ENCODE measurements around the gene APBB2. TPM values are rescaled to one million over a fixed set of nuclear protein-coding genes. Genes with fewer than 3 reads are reported as not detected.

Gene APBB2
- total RNA-seq, 1 experiment from 2014 or later, result 3.7 TPM

DNA sequence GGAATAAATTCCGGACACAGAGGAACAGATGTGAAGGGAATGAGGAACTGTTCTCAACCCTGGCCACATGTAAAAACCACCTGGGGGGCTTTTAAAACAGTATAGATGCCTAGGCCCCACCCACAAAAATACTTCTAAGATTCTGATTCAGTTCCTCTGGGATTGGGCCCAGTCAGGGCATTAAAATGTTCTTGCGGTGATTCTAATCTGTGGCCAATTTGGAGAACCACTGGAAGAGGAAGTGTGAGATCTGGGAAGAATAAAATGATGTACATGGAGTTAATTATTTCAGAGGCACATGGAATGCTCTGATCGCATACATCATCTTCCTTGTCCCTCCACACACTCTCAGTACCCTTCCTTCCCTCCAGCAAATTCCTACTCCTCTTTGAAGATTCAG lies 192.2 kb downstream of the APBB2 start:
- no peaks in the 10 kb centered on the region for H3K4me1 ChIP-seq (ENCODE audit: low read length)
- H3K9ac ChIP-seq (ENCODE audit: low read length), result no peak overlapping the region
- no peak overlapping the region for H3K4me2 ChIP-seq (ENCODE audit: low read depth, low read length, poor library complexity, severe bottlenecking)
- H3K79me2 ChIP-seq (ENCODE audit: low read length), result no peaks in the 10 kb centered on the region
- no peaks in the 10 kb centered on the region for H3K36me3 ChIP-seq (ENCODE audit: insufficient read depth, low read length)
- H3K27ac ChIP-seq (ENCODE audit: low read length), result no peak overlapping the region
- no peaks in the 10 kb centered on the region for H3K27me3 ChIP-seq (ENCODE audit: low read length)
- no peaks in the 10 kb centered on the region for H4K20me1 ChIP-seq (ENCODE audit: insufficient read depth, low read depth, low read length)
- H3K9me3 ChIP-seq (ENCODE audit: low read length), result peaks cover 15% of the 10 kb centered on the region
- H3K4me3 ChIP-seq (ENCODE audit: low read length), result no peak overlapping the region
- H3K9me2 ChIP-seq (replicated peaks; ENCODE audit: insufficient read depth, low read length), result no peaks in the 10 kb centered on the region
- H2AFZ ChIP-seq (ENCODE audit: low read length), result no peak overlapping the region
- no peak for DNase-seq

DNA sequence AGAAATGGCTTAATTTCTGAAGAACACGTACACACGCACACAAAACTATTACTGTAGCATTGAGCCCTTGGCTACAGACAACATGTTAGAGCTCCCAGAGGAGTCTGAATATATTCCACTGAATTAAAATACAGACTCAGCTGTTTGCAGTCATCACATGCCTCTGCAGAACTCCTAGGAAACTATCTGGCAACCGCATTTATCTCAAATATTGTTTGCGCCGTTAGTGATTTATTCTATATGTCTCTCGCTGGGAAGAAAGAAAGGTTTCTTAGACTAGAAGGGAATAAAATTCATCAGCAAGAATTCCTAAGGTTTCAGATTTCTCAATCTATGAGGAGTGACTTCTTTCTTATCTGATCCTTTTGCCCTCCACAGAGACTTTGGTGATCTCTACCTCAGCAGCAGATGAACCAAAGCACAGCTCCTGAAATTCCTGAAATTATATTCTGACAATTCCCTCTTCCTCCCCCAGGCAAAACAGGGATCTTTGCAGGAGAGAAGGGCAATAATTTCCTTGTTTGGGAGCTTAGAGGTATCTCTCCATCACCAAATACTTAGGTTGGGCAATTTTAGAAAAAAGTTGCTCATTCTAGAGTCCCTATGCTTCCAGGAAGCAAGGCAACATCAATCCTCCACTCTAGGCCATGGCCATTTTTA lies 199.2 kb downstream of the APBB2 start:
- Histone ChIP-seq H3K79me2 (ENCODE audit: low read length) (no peaks in the 10 kb centered on the region), H3K36me3 (ENCODE audit: insufficient read depth, low read length) (no peaks in the 10 kb centered on the region), H4K20me1 (ENCODE audit: insufficient read depth, low read depth, low read length) (no peaks in the 10 kb centered on the region), H3K9me3 (ENCODE audit: low read length) (no peaks in the 10 kb centered on the region), H3K9ac (ENCODE audit: low read length) (no peak overlapping the region), H3K4me1 (ENCODE audit: low read length) (no peaks in the 10 kb centered on the region), H3K9me2 (replicated peaks; ENCODE audit: insufficient read depth, low read length) (no peaks in the 10 kb centered on the region), H3K4me2 (ENCODE audit: low read depth, low read length, poor library complexity, severe bottlenecking) (no peak overlapping the region), H3K27me3 (ENCODE audit: low read length) (no peaks in the 10 kb centered on the region), H2AFZ (ENCODE audit: low read length) (no peak overlapping the region), H3K4me3 (ENCODE audit: low read length) (no peak overlapping the region), H3K27ac (ENCODE audit: low read length) (no peak overlapping the region)
- no peak for DNase-seq

- Histone ChIP-seq H3K4me2 (ENCODE audit: low read depth, low read length, poor library complexity, severe bottlenecking) (no peak overlapping the region), H3K79me2 (ENCODE audit: low read length) (no peaks in the 10 kb centered on the region), H4K20me1 (ENCODE audit: insufficient read depth, low read depth, low read length) (no peaks in the 10 kb centered on the region), H3K9me2 (replicated peaks; ENCODE audit: insufficient read depth, low read length) (no peaks in the 10 kb centered on the region), H3K27ac (ENCODE audit: low read length) (no peak overlapping the region), H3K4me3 (ENCODE audit: low read length) (no peak overlapping the region), H3K4me1 (ENCODE audit: low read length) (no peaks in the 10 kb centered on the region), H3K36me3 (ENCODE audit: insufficient read depth, low read length) (no peaks in the 10 kb centered on the region), H3K9ac (ENCODE audit: low read length) (no peak overlapping the region), H3K27me3 (ENCODE audit: low read length) (no peaks in the 10 kb centered on the region), H3K9me3 (ENCODE audit: low read length) (no peaks in the 10 kb centered on the region), H2AFZ (ENCODE audit: low read length) (no peak overlapping the region)
- DNase-seq, result no peak
Observed at GRCh38 chr4:41014158-41014557, 200.2 kb downstream of the APBB2 start.

DNA sequence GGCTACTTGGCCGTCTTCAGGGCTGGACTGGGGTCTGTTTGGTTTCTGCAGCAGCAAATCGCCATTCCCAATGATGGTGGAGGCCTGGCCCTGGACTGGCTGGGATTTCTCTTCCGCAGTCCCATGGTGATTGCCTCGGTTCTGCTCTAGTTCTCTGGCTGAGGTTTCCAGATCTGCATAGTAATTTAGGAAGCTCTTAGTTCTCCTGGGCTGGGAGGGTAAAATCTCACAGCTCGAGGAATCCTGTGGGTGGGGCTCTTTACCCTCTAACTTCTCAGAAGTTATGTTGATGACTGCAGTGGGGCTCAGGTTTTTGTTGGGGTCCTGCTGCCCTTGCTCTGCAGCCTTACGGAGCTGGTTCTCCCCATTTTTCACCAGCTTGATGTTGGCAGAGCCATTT lies 200.6 kb downstream of the APBB2 start:
- no peak overlapping the region for H3K27ac ChIP-seq (ENCODE audit: low read length)
- H3K36me3 ChIP-seq (ENCODE audit: insufficient read depth, low read length), result no peaks in the 10 kb centered on the region

DNA sequence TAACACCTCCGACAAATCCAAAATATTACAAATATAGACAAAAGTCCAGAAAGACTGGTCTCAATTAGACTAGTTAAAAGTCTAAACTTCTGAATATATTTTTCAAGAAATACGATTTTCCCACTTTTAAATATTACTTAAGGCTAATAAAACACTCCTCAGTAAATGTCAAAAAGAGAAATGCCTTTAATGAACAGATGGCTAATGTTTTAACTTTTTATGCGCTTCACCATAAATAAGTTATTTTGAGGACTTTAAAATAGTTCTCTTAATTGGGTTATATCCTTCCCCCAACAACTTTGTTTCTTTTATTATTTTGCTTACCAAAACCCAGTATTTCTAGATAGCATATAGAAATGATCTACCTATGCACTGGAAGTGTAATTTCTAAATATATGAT lies 201.4 kb downstream of the APBB2 start:
- Histone ChIP-seq H3K36me3 (ENCODE audit: insufficient read depth, low read length) (no peaks in the 10 kb centered on the region), H3K27me3 (ENCODE audit: low read length) (no peaks in the 10 kb centered on the region), H3K9me2 (replicated peaks; ENCODE audit: insufficient read depth, low read length) (no peaks in the 10 kb centered on the region), H3K27ac (ENCODE audit: low read length) (no peak overlapping the region), H3K9ac (ENCODE audit: low read length) (no peak overlapping the region), H4K20me1 (ENCODE audit: insufficient read depth, low read depth, low read length) (no peaks in the 10 kb centered on the region), H3K4me3 (ENCODE audit: low read length) (no peak overlapping the region), H3K9me3 (ENCODE audit: low read length) (no peaks in the 10 kb centered on the region), H3K4me2 (ENCODE audit: low read depth, low read length, poor library complexity, severe bottlenecking) (no peak overlapping the region), H3K79me2 (ENCODE audit: low read length) (no peaks in the 10 kb centered on the region), H2AFZ (ENCODE audit: low read length) (no peak overlapping the region), H3K4me1 (ENCODE audit: low read length) (no peaks in the 10 kb centered on the region)
- no peak for DNase-seq

More for the DNA sequence above, 200.6 kb downstream of the APBB2 start:
- no peaks in the 10 kb centered on the region for H3K79me2 ChIP-seq (ENCODE audit: low read length)
- no peak overlapping the region for H3K9ac ChIP-seq (ENCODE audit: low read length)
- no peak for DNase-seq
- H3K4me1 ChIP-seq (ENCODE audit: low read length), result no peaks in the 10 kb centered on the region
- no peaks in the 10 kb centered on the region for H3K9me3 ChIP-seq (ENCODE audit: low read length)
- H3K4me3 ChIP-seq (ENCODE audit: low read length), result no peak overlapping the region
- no peak overlapping the region for H3K4me2 ChIP-seq (ENCODE audit: low read depth, low read length, poor library complexity, severe bottlenecking)
- H3K27me3 ChIP-seq (ENCODE audit: low read length), result no peaks in the 10 kb centered on the region
- H4K20me1 ChIP-seq (ENCODE audit: insufficient read depth, low read depth, low read length), result no peaks in the 10 kb centered on the region
- no peak overlapping the region for H2AFZ ChIP-seq (ENCODE audit: low read length)
- H3K9me2 ChIP-seq (replicated peaks; ENCODE audit: insufficient read depth, low read length), result no peaks in the 10 kb centered on the region

DNA sequence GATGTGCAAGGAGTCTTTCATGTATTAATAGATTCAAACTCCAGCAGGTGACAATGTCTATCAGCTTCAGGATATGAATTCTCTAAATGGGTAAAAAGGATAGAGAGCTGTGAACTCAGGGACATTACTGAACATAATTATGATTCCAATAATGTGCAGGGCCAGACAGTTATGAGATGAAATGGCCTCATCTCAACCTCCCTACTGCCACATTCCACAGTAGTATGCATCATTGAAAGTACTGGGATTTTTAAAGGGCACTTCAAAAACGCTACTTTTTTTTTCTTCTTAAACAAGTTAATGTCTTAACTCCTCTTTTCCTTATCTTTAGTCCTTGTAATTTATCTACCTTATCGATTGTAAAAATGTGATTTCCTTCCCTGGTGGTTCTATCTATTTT lies 202.0 kb downstream of the APBB2 start:
- no peak for DNase-seq
- H3K4me2 ChIP-seq (ENCODE audit: low read depth, low read length, poor library complexity, severe bottlenecking), result no peak overlapping the region
- H3K9ac ChIP-seq (ENCODE audit: low read length), result no peak overlapping the region
- H4K20me1 ChIP-seq (ENCODE audit: insufficient read depth, low read depth, low read length), result no peaks in the 10 kb centered on the region
- no peak overlapping the region for H2AFZ ChIP-seq (ENCODE audit: low read length)
- H3K4me3 ChIP-seq (ENCODE audit: low read length), result no peak overlapping the region
- no peaks in the 10 kb centered on the region for H3K9me2 ChIP-seq (replicated peaks; ENCODE audit: insufficient read depth, low read length)
- H3K36me3 ChIP-seq (ENCODE audit: insufficient read depth, low read length), result no peaks in the 10 kb centered on the region
- H3K27me3 ChIP-seq (ENCODE audit: low read length), result no peaks in the 10 kb centered on the region
- no peak overlapping the region for H3K27ac ChIP-seq (ENCODE audit: low read length)
- no peaks in the 10 kb centered on the region for H3K4me1 ChIP-seq (ENCODE audit: low read length)
- no peaks in the 10 kb centered on the region for H3K79me2 ChIP-seq (ENCODE audit: low read length)
- H3K9me3 ChIP-seq (ENCODE audit: low read length), result no peaks in the 10 kb centered on the region

DNA sequence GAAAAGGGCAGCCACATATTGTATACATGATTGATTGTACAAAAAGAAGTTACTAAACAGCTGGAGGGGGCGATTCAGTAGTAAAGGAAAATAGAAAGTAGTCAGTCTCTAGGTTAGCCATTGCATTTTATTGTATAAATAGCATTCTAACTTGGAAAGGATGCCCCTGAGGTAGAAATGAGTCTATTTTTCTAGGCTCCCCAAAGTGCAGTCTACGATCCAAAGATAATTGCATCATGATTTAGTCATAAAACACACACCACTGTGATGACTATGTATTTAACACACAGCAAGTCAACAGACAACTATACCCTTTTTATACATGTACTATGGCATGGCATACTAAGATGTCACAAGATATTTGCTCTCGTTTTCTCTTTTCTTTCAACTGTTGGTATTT lies 204.9 kb downstream of the APBB2 start:
- H3K36me3 ChIP-seq (ENCODE audit: insufficient read depth, low read length), result no peaks in the 10 kb centered on the region
- no peaks in the 10 kb centered on the region for H4K20me1 ChIP-seq (ENCODE audit: insufficient read depth, low read depth, low read length)
- H3K27ac ChIP-seq (ENCODE audit: low read length), result no peak overlapping the region
- H3K4me1 ChIP-seq (ENCODE audit: low read length), result no peaks in the 10 kb centered on the region
- DNase-seq, result no peak
- no peaks in the 10 kb centered on the region for H3K9me2 ChIP-seq (replicated peaks; ENCODE audit: insufficient read depth, low read length)
- H3K27me3 ChIP-seq (ENCODE audit: low read length), result no peaks in the 10 kb centered on the region
- H3K9me3 ChIP-seq (ENCODE audit: low read length), result no peaks in the 10 kb centered on the region
- no peak overlapping the region for H3K4me2 ChIP-seq (ENCODE audit: low read depth, low read length, poor library complexity, severe bottlenecking)
- H2AFZ ChIP-seq (ENCODE audit: low read length), result no peak overlapping the region
- no peaks in the 10 kb centered on the region for H3K79me2 ChIP-seq (ENCODE audit: low read length)
- H3K9ac ChIP-seq (ENCODE audit: low read length), result no peak overlapping the region
- H3K4me3 ChIP-seq (ENCODE audit: low read length), result no peak overlapping the region

GRCh38 chr4:41006141-41006540 lies 208.2 kb downstream of the APBB2 start:
- no peaks in the 10 kb centered on the region for H3K79me2 ChIP-seq (ENCODE audit: low read length)
- H3K27me3 ChIP-seq (ENCODE audit: low read length), result no peaks in the 10 kb centered on the region
- no peak overlapping the region for H3K9ac ChIP-seq (ENCODE audit: low read length)
- no peak overlapping the region for H3K4me3 ChIP-seq (ENCODE audit: low read length)
- H3K36me3 ChIP-seq (ENCODE audit: insufficient read depth, low read length), result no peaks in the 10 kb centered on the region
- no peak overlapping the region for H3K27ac ChIP-seq (ENCODE audit: low read length)
- H3K9me3 ChIP-seq (ENCODE audit: low read length), result no peaks in the 10 kb centered on the region
- no peaks in the 10 kb centered on the region for H4K20me1 ChIP-seq (ENCODE audit: insufficient read depth, low read depth, low read length)
- H3K4me1 ChIP-seq (ENCODE audit: low read length), result no peaks in the 10 kb centered on the region
- no peaks in the 10 kb centered on the region for H3K9me2 ChIP-seq (replicated peaks; ENCODE audit: insufficient read depth, low read length)
- H2AFZ ChIP-seq (ENCODE audit: low read length), result no peak overlapping the region
- DNase-seq, result no peak
- no peak overlapping the region for H3K4me2 ChIP-seq (ENCODE audit: low read depth, low read length, poor library complexity, severe bottlenecking)

GRCh38 chr4:41002309-41002708 lies 212.0 kb downstream of the APBB2 start:
- Histone ChIP-seq H3K27ac (ENCODE audit: low read length) (no peak overlapping the region), H3K4me2 (ENCODE audit: low read depth, low read length, poor library complexity, severe bottlenecking) (no peak overlapping the region), H3K36me3 (ENCODE audit: insufficient read depth, low read length) (no peaks in the 10 kb centered on the region), H4K20me1 (ENCODE audit: insufficient read depth, low read depth, low read length) (no peaks in the 10 kb centered on the region), H3K27me3 (ENCODE audit: low read length) (no peaks in the 10 kb centered on the region), H3K79me2 (ENCODE audit: low read length) (no peaks in the 10 kb centered on the region), H2AFZ (ENCODE audit: low read length) (no peak overlapping the region), H3K4me1 (ENCODE audit: low read length) (no peaks in the 10 kb centered on the region), H3K9me3 (ENCODE audit: low read length) (no peaks in the 10 kb centered on the region), H3K9me2 (replicated peaks; ENCODE audit: insufficient read depth, low read length) (no peaks in the 10 kb centered on the region), H3K9ac (ENCODE audit: low read length) (no peak overlapping the region), H3K4me3 (ENCODE audit: low read length) (no peak overlapping the region)
- DNase-seq, result no peak

Data from Karpas-422 (cell line).